SHP77 (cell line): ENCODE results near the gene GORAB.

ENCODE experiments used
- DNase-seq, 2 experiments: peaks; one replicate each; lab custom pipeline; 2025; lab: John Stamatoyannopoulos, UW

Gene GORAB

GRCh38 chr1:170538687-170539086 is 6.7 kb downstream of the GORAB start:
- DNase-seq, result no peak

- no peak for DNase-seq
Measured at GRCh38 chr1:170539154-170539553, 7.2 kb downstream of the GORAB start.

- DNase-seq, result no peak
Measured at GRCh38 chr1:170544624-170545023, 12.7 kb downstream of the GORAB start.

- no peak for DNase-seq
Measured at GRCh38 chr1:170545476-170545875, 13.5 kb downstream of the GORAB start.

DNA sequence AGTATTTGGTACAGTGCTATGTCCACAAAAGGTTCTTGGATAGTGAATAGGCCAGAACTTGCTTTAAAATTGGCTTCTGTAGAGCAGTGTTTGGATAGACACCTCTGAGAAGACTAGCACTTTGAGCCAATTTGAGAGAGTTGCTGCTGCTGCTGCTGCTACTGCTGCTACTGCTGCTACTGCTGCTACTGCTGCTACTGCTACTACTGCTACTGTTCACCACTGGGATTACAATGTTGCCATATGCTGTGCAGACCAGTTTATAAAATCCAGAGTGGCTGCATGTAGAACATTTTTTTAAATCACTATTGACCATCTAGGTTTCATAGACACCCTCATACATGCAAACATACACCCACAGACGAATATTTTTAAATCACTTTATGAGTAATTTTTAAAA is 15.3 kb downstream of the GORAB start:
- no peak for DNase-seq

DNA sequence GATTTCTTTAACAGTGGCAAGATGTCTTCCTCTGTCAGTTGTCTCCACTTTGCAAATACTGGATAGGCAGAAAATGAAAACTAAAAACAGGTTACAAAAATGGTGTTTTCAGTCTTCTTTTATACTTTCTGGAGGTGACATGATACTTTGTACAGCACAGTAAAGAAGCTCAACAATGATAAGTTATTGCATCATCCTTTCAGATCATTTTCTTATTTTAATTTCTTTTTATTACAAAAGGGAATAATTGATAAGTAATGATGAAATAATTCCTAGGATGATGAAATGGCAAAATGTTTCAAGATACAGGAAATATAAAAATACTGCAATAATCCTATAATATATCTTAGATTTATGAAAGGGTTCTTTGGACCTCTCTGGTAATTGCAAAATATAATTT is 16.5 kb downstream of the GORAB start:
- DNase-seq, result no peak

DNA sequence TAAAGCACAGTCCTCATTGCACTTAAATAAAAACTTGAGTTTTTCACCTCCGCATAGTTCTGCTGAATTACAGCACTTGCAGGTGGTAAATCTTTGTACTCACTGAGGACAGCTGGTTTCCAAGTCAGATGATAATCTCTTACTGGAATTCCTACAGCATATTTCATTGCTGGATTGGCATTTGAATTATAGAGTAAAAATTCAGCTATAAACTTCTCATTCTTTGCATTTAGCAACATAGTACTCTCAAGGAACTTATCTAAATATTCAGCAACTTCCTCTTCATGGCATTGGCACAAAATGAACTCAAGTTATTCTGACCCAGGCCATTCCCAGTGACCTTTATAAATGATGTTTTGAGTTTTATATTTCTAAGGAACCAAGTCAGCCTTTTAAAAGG is 23.4 kb downstream of the GORAB start:
- DNase-seq, result no peak

GRCh38 chr1:170556917-170557316 is 25.0 kb downstream of the GORAB start:
- DNase-seq, result no peak

GRCh38 chr1:170558731-170559130 is 26.8 kb downstream of the GORAB start:
- no peak for DNase-seq

GRCh38 chr1:170559166-170559565 is 27.2 kb downstream of the GORAB start:
- no peak for DNase-seq

DNA sequence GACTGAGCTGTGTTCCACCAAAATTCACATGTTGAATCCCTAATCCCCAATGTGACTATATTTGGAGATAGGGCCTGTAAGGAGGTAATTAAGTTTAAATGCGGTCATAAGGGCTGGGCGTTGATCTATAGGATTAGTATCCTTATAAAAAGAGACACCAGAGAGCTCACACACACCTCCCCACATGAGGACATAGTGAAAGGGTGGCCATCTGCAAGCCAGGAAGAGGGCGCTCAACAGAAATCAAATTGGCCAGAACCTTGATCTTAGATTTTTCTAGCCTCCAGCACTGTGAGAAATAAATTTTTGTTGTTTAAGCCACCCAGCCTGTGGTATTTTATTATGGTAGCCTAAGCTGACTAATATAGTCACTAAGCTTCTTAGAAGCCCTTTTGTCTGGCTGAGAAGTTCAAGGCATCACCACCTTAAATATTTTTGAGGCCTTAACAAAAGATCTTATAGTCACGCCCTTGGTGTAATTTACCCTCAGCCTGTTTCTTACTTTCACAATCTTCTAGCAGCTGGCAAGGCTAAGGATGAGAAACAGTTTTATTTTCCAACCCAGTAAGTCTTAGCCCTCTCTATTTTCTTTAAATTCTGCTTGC is 28.8 kb downstream of the GORAB start:
- DNase-seq, result no peak

DNA sequence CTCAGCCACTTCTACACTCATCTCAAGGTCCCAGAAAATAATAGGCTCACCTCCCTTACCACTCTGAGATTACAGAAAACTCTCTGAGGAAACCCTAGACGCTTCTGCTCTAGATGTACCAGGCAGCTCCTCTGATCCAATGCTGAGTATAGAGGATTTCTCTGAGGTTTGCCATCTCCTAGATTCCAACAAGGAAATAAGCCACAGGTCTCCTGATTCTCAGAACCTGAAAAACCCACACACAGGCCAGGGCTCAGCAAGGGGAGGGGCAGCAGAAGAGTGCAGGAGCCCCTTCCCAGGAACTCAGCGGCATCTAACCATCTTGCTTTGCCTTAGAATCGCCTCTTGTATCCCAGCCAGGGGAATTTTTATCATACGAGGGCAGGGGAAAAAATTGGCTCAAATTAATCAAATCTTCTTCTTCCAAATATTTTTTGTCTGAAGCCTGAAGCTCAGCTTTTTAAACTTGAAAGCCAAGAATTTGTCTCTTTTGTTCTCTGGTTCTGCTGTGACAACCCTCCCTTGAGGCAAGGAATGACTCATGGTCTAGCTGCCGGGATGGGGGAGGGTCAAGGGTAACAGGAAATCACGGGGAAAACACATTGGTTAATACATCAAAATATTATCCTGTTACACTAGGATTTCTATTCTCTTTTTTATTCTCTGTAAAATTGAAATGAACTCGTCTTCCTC is 30.8 kb downstream of the GORAB start:
- peak in 1 of 2 experiments; percentile 10 for DNase-seq

DNA sequence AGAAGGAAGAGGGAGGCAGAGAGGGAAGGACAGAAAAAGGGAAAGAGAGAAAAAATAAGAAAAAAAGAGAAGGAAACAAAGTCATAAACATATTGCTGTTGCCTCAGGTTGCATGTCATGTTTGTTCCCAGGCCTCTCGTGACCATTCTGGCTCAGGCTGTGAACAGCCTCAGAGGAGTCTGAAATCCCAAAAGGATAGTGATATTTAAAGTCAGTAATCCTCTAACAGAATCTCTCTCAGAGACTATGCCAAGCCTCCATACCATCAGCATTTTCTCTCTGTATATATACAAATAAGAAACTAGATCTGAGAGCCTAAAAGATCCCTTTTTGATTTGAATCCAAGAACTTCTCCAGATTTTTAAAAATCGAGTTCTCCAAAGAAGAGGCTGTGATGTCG is 35.2 kb downstream of the GORAB start:
- DNase-seq, result no peak

- no peak for DNase-seq
Measured at GRCh38 chr1:170568197-170568596, 36.2 kb downstream of the GORAB start.

GRCh38 chr1:170576980-170577379 is 45.0 kb downstream of the GORAB start:
- no peak for DNase-seq

GRCh38 chr1:170578359-170578758 is 46.4 kb downstream of the GORAB start:
- no peak for DNase-seq

GRCh38 chr1:170580636-170581440 is 48.9 kb downstream of the GORAB start:
- no peak for DNase-seq

- peak in 1 of 2 experiments; percentile 19 for DNase-seq
Measured at GRCh38 chr1:170583186-170583585, 51.2 kb downstream of the GORAB start.

- no peak for DNase-seq
Measured at GRCh38 chr1:170586321-170587252, 54.6 kb downstream of the GORAB start.

DNA sequence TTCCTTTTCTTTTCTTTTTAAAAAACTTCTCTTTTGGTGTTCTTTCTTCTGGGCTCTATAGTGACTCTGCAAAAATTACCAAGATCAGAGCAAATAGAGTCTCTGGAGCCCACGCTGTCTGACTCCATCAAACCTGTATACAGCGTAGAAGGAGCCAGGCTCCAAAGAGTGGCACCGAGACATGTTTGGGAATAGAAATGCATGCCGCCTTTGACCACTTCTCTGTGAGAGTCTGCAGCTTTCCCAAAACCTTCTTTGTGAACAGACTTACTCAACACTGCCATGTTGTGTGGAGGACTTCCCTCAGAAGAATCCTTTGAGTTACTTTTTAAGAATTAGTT is 55.3 kb downstream of the GORAB start:
- no peak for DNase-seq

GRCh38 chr1:170590921-170591705 is 59.1 kb downstream of the GORAB start:
- no peak for DNase-seq
